ENCODE results near the gene WASHC1. TPM values are rescaled to one million over a fixed set of nuclear protein-coding genes. Genes with fewer than 3 reads are reported as not detected.
"Not testable (repeated sequence)": the region's sequence is repeated elsewhere in the genome, so short reads cannot be mapped to it uniquely, and the experiment has no call there.

The WASHC1 gene
- total and polyA plus RNA-seq, 2 of the 8 experiments (the other 6 are each of a cell fraction or from before 2014, with no cell fraction given), result 6.4 to 10.0 TPM

DNA sequence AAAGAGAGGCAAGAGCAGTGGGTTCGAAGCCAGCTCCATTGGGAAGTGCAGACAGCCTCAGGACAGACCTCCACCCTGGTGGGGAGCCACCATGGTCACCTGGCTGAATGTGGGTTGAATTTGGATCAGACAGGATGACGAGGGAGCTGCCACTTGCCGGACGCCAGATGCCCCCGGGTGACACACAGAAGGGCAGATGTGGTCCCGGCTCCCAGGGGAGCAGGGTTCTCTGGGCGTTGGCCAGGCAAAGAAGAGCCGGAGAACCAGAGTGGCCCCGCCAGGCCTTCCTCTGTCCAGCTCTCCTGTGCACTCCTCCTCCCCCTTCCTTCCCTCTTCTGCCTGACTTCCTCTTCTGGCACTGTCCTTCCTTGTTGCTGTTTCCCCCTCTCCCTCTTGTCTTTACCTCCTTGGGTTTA, 12.0 kb upstream of the WASHC1 start:
- WGBS, 2 experiments (ENCODE audit: extremely low coverage in 1 of 2, insufficient coverage in 1 of 2, insufficient read length in 1 of 2, insufficient replicate concordance in 2 of 2, low coverage in 1 of 2, low lambda C conversion rate in 2 of 2, missing lambda C conversion rate in 1 of 2), result 90% methylated on average over 9 of the region's 9 CpGs; no CpG with 5 or more reads in 1 of the 2 experiments
- CTCF ChIA-PET (ENCODE audit: partially characterized antibody); POLR2A ChIA-PET (ENCODE audit: partially characterized antibody): not testable (repeated sequence)

DNA sequence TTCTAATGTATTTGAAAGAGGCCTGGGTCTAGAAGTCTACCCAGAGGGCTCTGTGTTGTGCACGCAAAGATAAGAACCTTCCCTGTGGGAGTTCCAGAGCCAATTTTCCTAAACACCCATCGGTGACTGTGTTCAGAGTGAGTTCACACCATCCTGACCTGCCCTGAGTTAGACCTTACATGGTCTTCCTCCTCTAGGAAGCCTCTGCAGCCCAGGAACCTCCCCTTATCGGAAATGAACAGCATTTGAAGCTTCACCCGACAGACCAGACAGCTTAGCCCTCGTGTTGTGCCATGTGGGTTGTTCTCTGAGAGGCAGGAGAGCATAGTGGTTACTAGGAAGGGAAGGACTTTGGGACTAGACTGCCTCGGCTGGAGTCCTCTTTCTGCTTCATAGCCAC, 3.1 kb upstream of the WASHC1 start:
- H2AFZ ChIP-seq (ENCODE audit: low read length); H3K56ac ChIP-seq (replicated peaks; ENCODE audit: insufficient read length, low read depth, low read length); H3K18ac ChIP-seq (ENCODE audit: extremely low read depth, low read length); H3K9me3 ChIP-seq (ENCODE audit: insufficient read depth in 2 of 2, low read depth in 1 of 2, low read length in 1 of 2); H3K14ac ChIP-seq (ENCODE audit: insufficient read length); H3K4ac ChIP-seq (replicated peaks; ENCODE audit: insufficient read length, low read depth, low read length); H3K23me2 ChIP-seq (ENCODE audit: low read depth, low read length); H2BK15ac ChIP-seq (ENCODE audit: low read length); H3K4me2 ChIP-seq (ENCODE audit: insufficient read depth in 1 of 2, low read depth in 2 of 2, low read length in 2 of 2); CTCF ChIA-PET (ENCODE audit: partially characterized antibody); H3K9ac ChIP-seq (replicated peaks in 1 of 4; ENCODE audit: extremely low read depth in 1 of 4, low read depth in 3 of 4, low read length in 3 of 4); POLR2A ChIA-PET (ENCODE audit: partially characterized antibody); H2AK5ac ChIP-seq (ENCODE audit: low read depth, low read length); H2BK120ac ChIP-seq (replicated peaks; ENCODE audit: low read depth, low read length); H3K23ac ChIP-seq (ENCODE audit: insufficient read length); DNase-seq (ENCODE audit: low read depth in 1 of 2, low spot score in 2 of 2); H4K5ac ChIP-seq (ENCODE audit: insufficient read length, low read depth, low read length); H2BK20ac ChIP-seq (ENCODE audit: low read length); H3K4me3 ChIP-seq (ENCODE audit: extremely low read depth in 1 of 4, insufficient read depth in 2 of 4, low read depth in 3 of 4, low read length in 4 of 4); H4K8ac ChIP-seq (ENCODE audit: extremely low read depth, insufficient read depth, low read length); H3K36me3 ChIP-seq (ENCODE audit: control insufficient read depth in 2 of 4, insufficient read depth in 4 of 4, low read length in 3 of 4); H4K91ac ChIP-seq (replicated peaks; ENCODE audit: insufficient read length, low read length); H4K20me1 ChIP-seq (replicated peaks in 1 of 2; ENCODE audit: control insufficient read depth in 1 of 2, insufficient read depth in 2 of 2, low read length in 2 of 2); H3K27me3 ChIP-seq (replicated peaks in 1 of 4; ENCODE audit: control insufficient read depth in 3 of 4, extremely low read depth in 1 of 4, insufficient read depth in 3 of 4, low read length in 3 of 4); H3K79me1 ChIP-seq (ENCODE audit: low read depth, low read length); H2BK12ac ChIP-seq (ENCODE audit: low read depth, low read length); H3K79me2 ChIP-seq (ENCODE audit: control insufficient read depth in 1 of 2, insufficient read depth in 2 of 2, low read length in 2 of 2); H3K4me1 ChIP-seq (replicated peaks in 1 of 4; ENCODE audit: control insufficient read depth in 3 of 4, insufficient read depth in 4 of 4, low read length in 3 of 4); H3K27ac ChIP-seq (ENCODE audit: low read depth, low read length); FAIRE-seq; H2BK5ac ChIP-seq (ENCODE audit: low read depth, low read length): not testable (repeated sequence)
- WGBS, 2 experiments (ENCODE audit: extremely low coverage in 1 of 2, insufficient coverage in 1 of 2, insufficient read length in 1 of 2, insufficient replicate concordance in 2 of 2, low coverage in 1 of 2, low lambda C conversion rate in 2 of 2, missing lambda C conversion rate in 1 of 2), result no CpG with 5 or more reads among the region's 6 CpGs

More for the DNA sequence above, 12.0 kb upstream of the WASHC1 start:
- H3K18ac ChIP-seq (ENCODE audit: extremely low read depth, low read length); H3K4me2 ChIP-seq (ENCODE audit: insufficient read depth in 1 of 2, low read depth in 2 of 2, low read length in 2 of 2); H2BK120ac ChIP-seq (replicated peaks; ENCODE audit: low read depth, low read length); H2BK5ac ChIP-seq (ENCODE audit: low read depth, low read length); H2AFZ ChIP-seq (ENCODE audit: low read length); H2BK15ac ChIP-seq (ENCODE audit: low read length); H3K56ac ChIP-seq (replicated peaks; ENCODE audit: insufficient read length, low read depth, low read length); H3K4me1 ChIP-seq (replicated peaks in 1 of 4; ENCODE audit: control insufficient read depth in 3 of 4, insufficient read depth in 4 of 4, low read length in 3 of 4); H3K4ac ChIP-seq (replicated peaks; ENCODE audit: insufficient read length, low read depth, low read length); H2BK12ac ChIP-seq (ENCODE audit: low read depth, low read length); H3K23ac ChIP-seq (ENCODE audit: insufficient read length); H4K5ac ChIP-seq (ENCODE audit: insufficient read length, low read depth, low read length); H4K91ac ChIP-seq (replicated peaks; ENCODE audit: insufficient read length, low read length); DNase-seq (ENCODE audit: low read depth in 1 of 2, low spot score in 2 of 2); H4K20me1 ChIP-seq (replicated peaks in 1 of 2; ENCODE audit: control insufficient read depth in 1 of 2, insufficient read depth in 2 of 2, low read length in 2 of 2); FAIRE-seq; H4K8ac ChIP-seq (ENCODE audit: extremely low read depth, insufficient read depth, low read length); H2AK5ac ChIP-seq (ENCODE audit: low read depth, low read length); H3K79me2 ChIP-seq (ENCODE audit: control insufficient read depth in 1 of 2, insufficient read depth in 2 of 2, low read length in 2 of 2); H3K14ac ChIP-seq (ENCODE audit: insufficient read length); H3K9me3 ChIP-seq (ENCODE audit: insufficient read depth in 2 of 2, low read depth in 1 of 2, low read length in 1 of 2); H2BK20ac ChIP-seq (ENCODE audit: low read length); H3K9ac ChIP-seq (replicated peaks in 1 of 4; ENCODE audit: extremely low read depth in 1 of 4, low read depth in 3 of 4, low read length in 3 of 4); H3K27ac ChIP-seq (ENCODE audit: low read depth, low read length); H3K27me3 ChIP-seq (replicated peaks in 1 of 4; ENCODE audit: control insufficient read depth in 3 of 4, extremely low read depth in 1 of 4, insufficient read depth in 3 of 4, low read length in 3 of 4); H3K36me3 ChIP-seq (ENCODE audit: control insufficient read depth in 2 of 4, insufficient read depth in 4 of 4, low read length in 3 of 4); H3K23me2 ChIP-seq (ENCODE audit: low read depth, low read length); H3K4me3 ChIP-seq (ENCODE audit: extremely low read depth in 1 of 4, insufficient read depth in 2 of 4, low read depth in 3 of 4, low read length in 4 of 4); H3K79me1 ChIP-seq (ENCODE audit: low read depth, low read length): not testable (repeated sequence)

All from H1 (cell line).